ENCODE data around the gene GRID1.
"Not testable (repeated sequence)": the region's sequence is repeated elsewhere in the genome, so short reads cannot be mapped to it uniquely, and the experiment has no call there.

Gene GRID1

DNA sequence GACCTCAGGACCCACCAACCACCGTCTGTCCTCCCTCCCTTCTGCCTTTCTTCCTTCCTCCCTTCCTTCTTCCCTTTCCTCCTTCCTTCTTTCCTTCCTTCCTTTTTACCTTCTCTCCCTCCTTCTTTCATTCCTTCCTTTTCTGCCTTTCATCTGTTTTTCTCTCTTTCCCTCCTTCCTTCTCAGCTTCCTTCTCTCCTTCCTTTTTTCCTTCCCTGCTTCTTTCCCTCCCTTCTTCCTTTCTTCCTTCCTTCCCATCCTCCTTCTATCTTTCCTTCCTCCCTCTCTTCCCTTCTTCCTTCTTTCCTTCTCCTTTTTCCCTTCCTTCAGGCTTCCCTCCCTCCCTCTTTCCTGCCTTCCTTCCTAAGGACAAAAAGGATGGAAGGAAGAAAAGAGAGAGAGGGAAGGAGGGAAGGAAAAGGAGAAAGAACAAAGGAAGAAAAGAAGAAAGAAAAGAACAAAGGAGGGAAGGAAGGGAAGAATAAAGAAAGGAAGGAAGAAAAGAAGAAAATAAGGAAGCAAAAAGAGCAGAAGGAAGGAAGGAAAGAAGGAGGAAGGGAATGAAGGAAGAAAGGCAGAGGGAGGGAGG lies 405.0 kb downstream of the GRID1 start:
- no peak for DNase-seq (ENCODE audit: low read depth)
- TF ChIP-seq CTCF (IDR thresholded peaks at IDR 0.05; ENCODE audit: insufficient read depth, low read depth, low read length, missing control alignments) = no peak

GRCh38 chr10:85961073-85961472 lies 405.5 kb downstream of the GRID1 start:
- no peak for TF ChIP-seq CTCF (IDR thresholded peaks at IDR 0.05; ENCODE audit: insufficient read depth, low read depth, low read length, missing control alignments)
- no peak for DNase-seq (ENCODE audit: low read depth)
- no peak overlapping the region for H3K4me3 ChIP-seq (ENCODE audit: low read length)

More for the DNA sequence above, 405.0 kb downstream of the GRID1 start:
- H3K4me3 ChIP-seq (ENCODE audit: low read length) = no peak overlapping the region

DNA sequence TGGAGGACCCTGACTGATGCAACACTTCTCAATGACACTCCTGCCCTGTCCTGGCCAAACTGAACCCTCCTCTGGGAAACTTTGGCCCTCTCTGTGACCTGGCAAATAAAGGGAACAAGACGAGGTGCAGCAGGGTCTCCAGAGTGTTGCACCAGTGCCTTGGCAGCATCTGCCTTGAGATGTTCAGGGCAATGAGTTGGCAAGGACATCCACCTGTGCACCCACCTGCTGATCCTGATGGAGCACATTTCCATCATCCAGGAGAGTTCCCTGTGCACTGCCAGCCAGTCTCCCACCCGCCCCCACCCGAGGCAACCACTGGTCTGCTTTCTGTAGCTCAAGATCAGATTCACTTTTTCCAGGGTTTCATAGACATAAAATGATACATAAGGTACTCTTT lies 407.4 kb downstream of the GRID1 start:
- TF ChIP-seq CTCF (IDR thresholded peaks at IDR 0.05; ENCODE audit: insufficient read depth, low read depth, low read length, missing control alignments) = no peak
- H3K4me3 ChIP-seq (ENCODE audit: low read length) = no peak overlapping the region
- no peak for DNase-seq (ENCODE audit: low read depth)

DNA sequence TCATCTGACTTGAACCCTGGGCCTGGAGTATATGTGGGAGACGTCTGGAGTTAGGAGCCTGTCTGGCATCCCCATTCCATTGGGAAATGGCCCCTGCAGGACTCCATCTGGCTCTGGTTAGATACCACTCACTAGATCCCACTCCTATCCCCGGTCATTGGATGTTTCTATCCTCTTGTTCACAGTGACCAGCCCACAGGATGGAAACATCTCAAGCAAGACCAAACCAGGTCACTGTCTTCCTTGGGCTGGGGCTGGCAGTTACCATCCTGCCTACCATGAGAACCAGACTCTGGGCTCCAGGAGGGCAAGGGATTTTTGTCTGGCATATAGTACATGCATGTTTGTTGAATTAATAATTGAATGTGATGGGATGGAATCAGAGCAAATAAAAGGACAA lies 415.7 kb downstream of the GRID1 start:
- H3K4me3 ChIP-seq (ENCODE audit: low read length) = no peak overlapping the region
- no peak for TF ChIP-seq CTCF (IDR thresholded peaks at IDR 0.05; ENCODE audit: insufficient read depth, low read depth, low read length, missing control alignments)
- DNase-seq (ENCODE audit: low read depth) = no peak

GRCh38 chr10:85946713-85947326 lies 419.8 kb downstream of the GRID1 start:
- no peak for DNase-seq (ENCODE audit: low read depth)

GRCh38 chr10:85936161-85936560 lies 430.4 kb downstream of the GRID1 start:
- TF ChIP-seq CTCF (IDR thresholded peaks at IDR 0.05; ENCODE audit: insufficient read depth, low read depth, low read length, missing control alignments) = no peak
- no peak overlapping the region for H3K4me3 ChIP-seq (ENCODE audit: low read length)
- no peak for DNase-seq (ENCODE audit: low read depth)

More at GRCh38 chr10:85946713-85947326, 419.8 kb downstream of the GRID1 start:
- H3K4me3 ChIP-seq (ENCODE audit: low read length) = no peak overlapping the region
- TF ChIP-seq CTCF (IDR thresholded peaks at IDR 0.05; ENCODE audit: insufficient read depth, low read depth, low read length, missing control alignments) = no peak

GRCh38 chr10:85934586-85934985 lies 432.0 kb downstream of the GRID1 start:
- TF ChIP-seq CTCF (IDR thresholded peaks at IDR 0.05; ENCODE audit: insufficient read depth, low read depth, low read length, missing control alignments) = no peak
- DNase-seq (ENCODE audit: low read depth) = no peak
- H3K4me3 ChIP-seq (ENCODE audit: low read length) = no peak overlapping the region

GRCh38 chr10:85929993-85930392 lies 436.6 kb downstream of the GRID1 start:
- H3K4me3 ChIP-seq (ENCODE audit: low read length); DNase-seq (ENCODE audit: low read depth): not testable (repeated sequence)
